Amygdala (tissue), 56 donors: ENCODE measurements around the gene PPM1E.
"Not testable (repeated sequence)": the region's sequence is repeated elsewhere in the genome, so short reads cannot be mapped to it uniquely, and the experiment has no call there.

Experiments used
- DNase-seq, 56 donors: peaks; one replicate each; lab custom pipeline; 2025; lab: John Stamatoyannopoulos, UW

PPM1E gene

GRCh38 chr17:58778482-58778881 lies 22.8 kb downstream of the PPM1E start:
- not testable (repeated sequence) for DNase-seq

GRCh38 chr17:58779446-58779845 lies 23.8 kb downstream of the PPM1E start:
- DNase-seq = no peak

DNA sequence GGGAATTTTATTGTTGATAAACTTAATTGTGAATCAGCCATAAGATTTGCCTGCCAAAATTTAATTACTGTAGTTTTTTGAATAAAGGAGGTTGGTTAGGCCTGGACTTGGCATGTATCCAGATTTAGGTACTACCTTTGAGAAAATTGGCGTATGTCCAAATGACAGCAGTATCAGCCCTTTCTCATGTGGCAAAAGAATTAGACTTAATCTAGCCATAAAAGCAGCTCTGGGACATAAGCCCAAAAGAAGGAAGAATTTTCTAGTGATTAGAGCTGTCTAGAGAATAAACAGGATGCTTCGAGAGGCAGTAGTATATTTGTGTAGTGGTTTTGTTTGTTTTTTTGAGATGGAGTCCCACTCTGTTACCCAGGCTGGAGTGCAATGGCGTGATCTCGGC lies 27.7 kb downstream of the PPM1E start:
- peak in 1 of 56 donors; percentile 2 for DNase-seq

- no peak for DNase-seq
Observed at GRCh38 chr17:58785097-58785496, 29.4 kb downstream of the PPM1E start.

DNA sequence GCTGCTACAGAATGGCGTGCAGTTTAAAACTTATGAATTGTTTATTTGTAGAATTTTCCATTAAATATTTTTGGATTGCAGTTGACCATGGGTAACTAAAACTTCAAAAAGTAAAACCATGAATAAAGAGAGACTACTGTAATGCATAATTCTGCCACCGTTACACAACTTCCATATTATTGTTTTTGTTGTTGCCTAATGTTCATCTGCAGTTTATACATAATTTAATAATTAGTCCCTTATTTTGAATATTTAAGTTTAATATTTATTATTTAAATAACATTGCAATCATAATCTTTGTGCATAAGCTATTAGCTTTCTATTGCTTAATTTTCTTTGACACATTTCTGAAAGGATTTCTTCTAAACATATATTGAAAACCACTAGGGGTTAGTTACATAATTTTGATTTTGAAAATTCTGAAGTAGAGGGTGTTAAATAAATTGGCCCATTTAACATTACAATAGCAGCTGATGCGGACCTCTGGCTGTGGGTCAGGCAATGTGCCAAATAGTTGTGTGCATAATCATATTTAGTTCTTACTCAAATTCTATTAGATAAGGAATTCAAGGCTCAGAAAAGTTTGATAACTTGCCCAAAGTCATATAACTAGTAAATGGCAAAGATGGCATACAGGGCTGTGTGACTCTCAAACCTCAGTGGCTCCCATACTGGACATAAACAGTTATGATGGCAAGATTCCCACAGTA lies 31.1 kb downstream of the PPM1E start:
- DNase-seq = no peak

GRCh38 chr17:58788199-58788598 lies 32.5 kb downstream of the PPM1E start:
- DNase-seq = no peak

DNA sequence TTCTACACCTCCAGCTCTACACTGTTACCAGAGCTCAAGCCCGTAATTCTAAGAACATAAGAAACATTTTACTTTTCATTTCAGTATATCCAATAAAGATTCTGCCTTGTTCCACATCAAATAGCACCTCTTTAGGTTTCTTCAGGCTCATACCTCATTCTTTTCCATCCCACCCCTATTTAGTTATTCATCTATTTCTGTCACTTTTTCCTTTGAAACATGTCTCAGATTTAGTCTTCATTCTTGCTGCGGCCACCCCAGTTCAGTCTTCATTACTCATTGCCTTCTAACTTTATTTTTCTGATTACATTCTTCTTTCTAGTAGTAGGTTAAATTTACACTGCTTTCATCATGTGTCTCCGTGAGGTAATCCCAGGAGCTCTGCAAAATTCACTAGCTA lies 33.5 kb downstream of the PPM1E start:
- DNase-seq = no peak

- no peak for DNase-seq
Observed at GRCh38 chr17:58789831-58790230, 34.2 kb downstream of the PPM1E start.

- DNase-seq = not testable (repeated sequence)
Observed at GRCh38 chr17:58794508-58794907, 38.9 kb downstream of the PPM1E start.

DNA sequence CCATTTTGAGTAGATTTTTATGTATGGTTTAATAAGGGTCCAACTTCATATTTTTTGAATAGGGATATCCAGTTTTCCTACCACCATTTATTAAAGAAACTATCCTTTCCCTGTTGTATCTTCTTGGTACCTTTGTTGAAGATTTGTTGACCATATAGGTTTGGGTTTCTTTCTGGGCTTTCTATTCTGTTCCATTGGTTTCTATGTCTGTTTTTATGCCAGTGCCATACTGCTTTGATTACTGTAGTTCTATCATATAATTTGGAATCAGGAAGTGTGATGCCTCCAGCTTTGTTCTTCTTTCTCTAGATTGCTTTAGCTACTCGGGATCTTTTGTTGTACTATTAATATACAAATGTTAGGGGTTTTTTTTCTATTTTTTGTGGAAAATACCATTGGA lies 46.5 kb downstream of the PPM1E start:
- DNase-seq = no peak

- no peak for DNase-seq
Observed at GRCh38 chr17:58806046-58806445, 50.4 kb downstream of the PPM1E start.

DNA sequence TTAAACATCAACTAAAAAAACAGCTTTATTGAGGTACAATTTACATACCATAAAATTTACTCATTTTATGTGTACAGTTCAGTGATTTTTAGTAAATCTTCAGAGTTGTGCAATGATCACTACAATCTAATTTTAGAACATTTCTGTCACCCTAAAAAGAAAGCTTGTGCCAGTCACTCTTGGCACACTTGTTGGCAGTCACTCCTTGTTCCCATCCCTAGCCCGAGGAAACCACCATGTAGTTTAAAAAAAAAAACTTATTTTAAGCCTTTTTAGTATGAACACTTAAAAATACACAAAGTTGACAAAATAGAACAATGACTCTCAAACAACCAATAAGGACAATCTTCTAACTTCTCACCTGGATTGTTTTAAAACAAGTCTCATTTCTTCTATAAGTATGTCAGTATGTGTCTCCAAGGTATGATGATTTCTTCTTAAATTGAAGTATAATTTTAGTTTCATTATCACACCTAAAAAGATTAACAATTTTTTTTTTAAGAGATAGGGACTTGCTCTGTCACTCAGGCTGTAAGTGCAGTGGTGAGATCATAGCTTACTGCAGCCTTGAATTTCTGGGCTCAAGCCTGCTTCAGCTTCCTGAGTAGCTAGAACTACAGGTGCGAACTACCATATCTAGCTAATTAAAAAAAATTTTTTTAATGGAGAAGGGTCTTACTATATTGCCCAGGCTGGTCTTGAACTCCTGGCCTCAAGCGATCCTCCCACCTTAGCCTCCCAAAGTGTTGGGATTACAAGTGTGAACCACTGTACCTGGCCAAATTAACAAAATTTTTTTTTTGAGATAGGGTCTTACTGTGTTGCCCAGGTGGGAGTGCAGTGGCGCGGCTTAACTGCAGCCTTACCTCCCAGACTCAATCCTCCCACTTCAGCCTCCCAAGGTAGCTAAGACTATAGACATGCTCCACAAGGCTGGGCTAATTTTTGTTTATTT lies 53.2 kb downstream of the PPM1E start:
- DNase-seq = peak in 1 of 56 donors; percentile 11

GRCh38 chr17:58809564-58809936 lies 53.9 kb downstream of the PPM1E start:
- DNase-seq = no peak

- DNase-seq = no peak
Observed at GRCh38 chr17:58811290-58811689, 55.6 kb downstream of the PPM1E start.

GRCh38 chr17:58813712-58814111 lies 58.1 kb downstream of the PPM1E start:
- DNase-seq = no peak

DNA sequence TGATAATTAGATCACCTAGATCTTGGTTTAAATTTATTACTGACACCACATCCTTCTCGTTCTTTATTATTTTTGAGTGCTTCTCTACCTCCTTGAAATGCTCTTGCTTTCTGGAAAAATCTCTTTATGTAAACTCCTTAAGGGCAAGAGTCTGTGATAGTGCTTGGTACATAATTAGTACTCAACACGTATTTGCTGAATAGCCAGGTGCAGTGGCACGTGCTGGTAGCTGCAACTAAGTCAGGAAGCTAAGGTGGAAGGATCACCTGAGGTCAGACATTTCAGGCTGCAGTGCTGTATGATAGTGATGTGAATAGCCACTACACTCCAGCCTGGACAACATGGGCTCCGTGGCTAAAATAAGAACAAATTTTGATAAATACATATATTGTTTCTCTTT lies 63.0 kb downstream of the PPM1E start:
- no peak for DNase-seq

- no peak for DNase-seq
Observed at GRCh38 chr17:58822148-58823050, 66.7 kb downstream of the PPM1E start.

GRCh38 chr17:58823051-58823525 lies 67.4 kb downstream of the PPM1E start:
- DNase-seq = no peak

GRCh38 chr17:58829172-58829637 lies 73.6 kb downstream of the PPM1E start:
- DNase-seq = no peak

DNA sequence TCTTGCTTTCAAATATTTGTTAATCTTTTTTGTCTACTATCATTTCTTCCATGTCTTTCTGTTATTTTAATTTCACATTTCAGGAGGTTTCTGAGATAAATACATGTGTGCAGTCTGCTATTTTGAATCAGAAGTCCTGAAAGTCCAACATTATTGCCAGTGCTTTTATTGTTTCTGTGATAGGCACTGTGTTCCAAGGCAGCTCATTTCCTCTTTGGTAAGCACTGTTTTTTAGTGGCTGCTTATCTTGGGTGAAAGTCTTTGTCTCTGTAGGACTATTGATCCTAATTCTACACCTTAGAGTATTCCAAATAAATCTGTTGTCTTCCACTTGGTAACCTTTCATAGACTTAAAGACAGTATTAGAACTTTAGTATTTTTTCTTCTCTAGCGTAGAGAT lies 76.1 kb downstream of the PPM1E start:
- no peak for DNase-seq
